ENCODE data around the gene FBXO5. TPM values are rescaled to one million over a fixed set of nuclear protein-coding genes. Genes with fewer than 3 reads are reported as not detected.
A peak's percentile ranks its signal among the peaks of the same experiment; 100 is the strongest.

FBXO5 gene
- total RNA-seq, 4 donors from 2014 or later, result 2.6 to 7.2 (median 4.8) TPM

DNA sequence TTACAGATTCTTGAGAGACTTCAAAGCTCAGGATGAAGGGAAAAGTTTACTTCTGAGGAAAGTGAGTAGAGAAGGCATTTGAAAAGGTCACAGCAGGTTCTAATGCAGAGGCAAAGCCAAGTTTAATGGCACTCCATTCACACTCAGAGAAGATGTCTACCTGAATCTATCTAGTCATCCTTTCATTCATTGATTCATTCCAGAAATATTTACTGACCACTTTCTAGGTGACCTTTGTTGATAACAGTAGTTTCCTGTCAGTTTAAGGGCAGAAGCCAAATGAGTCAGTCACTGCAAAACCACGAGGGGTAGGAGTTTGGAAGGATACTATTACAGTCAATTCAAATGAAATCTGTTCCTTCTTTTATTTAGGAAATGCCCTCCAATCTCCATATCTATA lies 30.8 kb downstream of the FBXO5 start:
- ATAC-seq (ENCODE audit: low FRiP score) (no peak), DNase-seq (ENCODE audit: low spot score) (no peak)
- TF ChIP-seq, protein P1, sequence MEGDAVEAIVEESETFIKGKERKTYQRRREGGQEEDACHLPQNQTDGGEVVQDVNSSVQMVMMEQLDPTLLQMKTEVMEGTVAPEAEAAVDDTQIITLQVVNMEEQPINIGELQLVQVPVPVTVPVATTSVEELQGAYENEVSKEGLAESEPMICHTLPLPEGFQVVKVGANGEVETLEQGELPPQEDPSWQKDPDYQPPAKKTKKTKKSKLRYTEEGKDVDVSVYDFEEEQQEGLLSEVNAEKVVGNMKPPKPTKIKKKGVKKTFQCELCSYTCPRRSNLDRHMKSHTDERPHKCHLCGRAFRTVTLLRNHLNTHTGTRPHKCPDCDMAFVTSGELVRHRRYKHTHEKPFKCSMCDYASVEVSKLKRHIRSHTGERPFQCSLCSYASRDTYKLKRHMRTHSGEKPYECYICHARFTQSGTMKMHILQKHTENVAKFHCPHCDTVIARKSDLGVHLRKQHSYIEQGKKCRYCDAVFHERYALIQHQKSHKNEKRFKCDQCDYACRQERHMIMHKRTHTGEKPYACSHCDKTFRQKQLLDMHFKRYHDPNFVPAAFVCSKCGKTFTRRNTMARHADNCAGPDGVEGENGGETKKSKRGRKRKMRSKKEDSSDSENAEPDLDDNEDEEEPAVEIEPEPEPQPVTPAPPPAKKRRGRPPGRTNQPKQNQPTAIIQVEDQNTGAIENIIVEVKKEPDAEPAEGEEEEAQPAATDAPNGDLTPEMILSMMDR (IDR thresholded peaks at IDR 0.05), result no peak

DNA sequence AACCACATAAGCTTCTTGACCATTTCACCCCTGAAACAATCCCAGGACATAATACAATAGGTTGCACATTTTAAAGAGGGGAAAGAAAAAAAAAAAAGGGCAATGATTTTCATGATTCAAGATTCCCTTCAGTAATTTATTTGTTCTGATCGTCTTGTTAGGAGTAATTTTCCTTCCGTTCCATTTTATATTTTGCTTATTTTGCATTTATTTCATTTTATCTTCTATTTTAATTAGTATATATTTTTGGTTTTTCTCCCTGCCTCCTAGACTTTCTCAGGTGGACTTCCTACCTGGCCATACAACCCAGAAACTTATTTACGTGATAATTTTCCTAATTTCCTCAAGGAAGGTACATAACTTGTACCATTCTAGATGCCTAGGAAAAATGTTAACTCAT lies 32.6 kb downstream of the FBXO5 start:
- no peak for ATAC-seq (ENCODE audit: low FRiP score)
- TF ChIP-seq, protein P1 (IDR thresholded peaks at IDR 0.05), result no peak
- no peak for DNase-seq (ENCODE audit: low spot score)

DNA sequence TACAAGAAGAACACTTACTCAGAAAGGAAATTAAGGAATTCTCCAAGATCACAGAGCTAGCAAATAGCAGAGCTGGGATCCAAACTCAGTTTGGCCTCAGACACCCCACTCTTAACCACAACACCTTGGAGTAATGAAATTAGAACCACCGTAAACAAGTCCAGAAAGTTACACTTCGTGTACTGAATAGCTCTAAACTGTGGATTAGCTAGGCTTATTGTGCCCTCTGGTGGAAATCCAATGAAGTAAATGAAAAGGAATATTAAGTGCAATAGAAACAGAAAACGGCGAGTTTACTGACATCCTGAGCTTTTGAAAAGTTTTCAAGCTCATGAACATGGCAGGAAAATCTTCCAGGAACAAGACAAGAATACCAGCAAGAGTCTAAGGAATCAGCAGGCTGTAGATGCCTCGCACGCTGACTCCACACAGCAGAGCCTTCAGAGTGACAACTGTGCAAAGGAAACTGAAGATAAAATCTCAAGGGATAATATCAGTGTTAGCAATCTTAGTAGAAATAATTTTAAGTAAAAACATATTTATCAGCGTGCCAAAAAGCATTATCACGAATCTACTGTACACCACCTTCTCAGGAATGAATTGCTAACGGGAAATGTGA lies 34.6 kb downstream of the FBXO5 start:
- TF ChIP-seq, protein P1 (IDR thresholded peaks at IDR 0.05), result peak in 1 of 3 donors; percentile 5
- no peak for DNase-seq (ENCODE audit: low spot score)
- no peak for ATAC-seq (ENCODE audit: low FRiP score)

DNA sequence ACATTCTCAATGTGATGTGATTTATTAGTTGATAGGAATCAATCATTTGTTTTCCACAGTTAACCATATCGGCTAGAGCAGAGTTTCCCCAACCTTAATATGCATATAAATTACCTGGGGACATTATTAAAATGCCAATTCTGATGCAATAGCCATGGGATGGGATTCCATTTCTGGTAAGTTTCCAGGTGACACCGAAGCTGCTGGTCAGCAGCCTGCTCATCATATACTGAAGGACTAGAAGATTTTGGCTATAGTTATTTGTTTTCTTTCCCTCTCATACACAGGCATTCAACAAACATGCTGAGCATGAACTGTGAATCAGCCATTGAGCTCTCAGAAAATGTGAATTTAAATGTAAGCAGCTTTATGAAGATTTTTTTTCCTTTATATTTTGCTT lies 35.8 kb downstream of the FBXO5 start:
- TF ChIP-seq, protein P1 (IDR thresholded peaks at IDR 0.05), result no peak
- DNase-seq (ENCODE audit: low spot score) (no peak), ATAC-seq (ENCODE audit: low FRiP score) (no peak)

DNA sequence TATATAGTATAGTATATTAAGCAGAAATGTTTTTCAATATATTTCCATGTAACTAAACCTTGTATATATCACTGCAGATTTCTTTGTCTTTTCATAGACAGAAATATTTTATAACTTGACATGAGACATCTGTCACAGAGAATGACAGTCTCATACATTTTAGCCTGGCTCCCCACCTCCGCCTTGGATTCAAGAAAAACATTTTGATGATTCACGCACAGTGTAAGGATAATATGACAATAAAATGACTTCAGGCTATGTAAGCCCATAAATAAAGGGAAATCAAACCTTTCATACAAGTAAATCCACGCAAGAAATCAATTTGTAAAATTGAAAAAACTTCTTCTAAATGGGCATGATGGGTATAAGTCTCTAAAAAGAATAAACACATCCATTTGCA lies 36.4 kb downstream of the FBXO5 start:
- DNase-seq (ENCODE audit: low spot score) (no peak), ATAC-seq (ENCODE audit: low FRiP score) (no peak)
- TF ChIP-seq, protein P1 (IDR thresholded peaks at IDR 0.05), result no peak

DNA sequence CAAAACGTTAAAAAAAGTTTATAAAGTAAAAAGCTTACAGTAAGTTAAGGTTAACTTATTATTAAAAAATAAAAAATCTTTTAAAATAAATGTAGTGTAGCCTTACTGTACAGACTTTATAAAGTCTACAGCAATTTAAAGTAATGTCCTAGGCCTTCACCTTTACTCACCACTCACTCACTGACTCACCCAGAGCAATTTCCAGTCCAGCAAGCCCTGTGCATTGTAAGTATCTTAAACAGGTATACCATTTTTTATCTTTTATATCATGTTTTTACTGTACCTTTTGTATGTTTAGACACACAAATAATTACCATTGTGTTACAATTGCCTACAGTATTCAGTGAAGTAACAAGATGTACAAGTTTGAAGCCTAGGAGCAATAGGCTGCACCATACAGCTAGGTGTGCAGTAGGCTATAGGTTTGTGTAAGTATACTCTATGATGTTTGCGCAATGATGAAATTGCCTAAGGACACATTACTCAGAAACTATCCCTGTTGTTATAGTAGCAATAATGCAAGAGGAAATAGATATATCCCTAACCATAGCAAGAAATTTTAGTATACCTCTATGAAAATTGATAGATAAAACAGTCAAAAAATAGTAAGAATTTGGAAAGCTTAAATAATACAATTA lies 39.5 kb downstream of the FBXO5 start:
- TF ChIP-seq, protein P1 (IDR thresholded peaks at IDR 0.05), result no peak
- no peak for ATAC-seq (ENCODE audit: low FRiP score)
- DNase-seq (ENCODE audit: low spot score), result no peak

DNA sequence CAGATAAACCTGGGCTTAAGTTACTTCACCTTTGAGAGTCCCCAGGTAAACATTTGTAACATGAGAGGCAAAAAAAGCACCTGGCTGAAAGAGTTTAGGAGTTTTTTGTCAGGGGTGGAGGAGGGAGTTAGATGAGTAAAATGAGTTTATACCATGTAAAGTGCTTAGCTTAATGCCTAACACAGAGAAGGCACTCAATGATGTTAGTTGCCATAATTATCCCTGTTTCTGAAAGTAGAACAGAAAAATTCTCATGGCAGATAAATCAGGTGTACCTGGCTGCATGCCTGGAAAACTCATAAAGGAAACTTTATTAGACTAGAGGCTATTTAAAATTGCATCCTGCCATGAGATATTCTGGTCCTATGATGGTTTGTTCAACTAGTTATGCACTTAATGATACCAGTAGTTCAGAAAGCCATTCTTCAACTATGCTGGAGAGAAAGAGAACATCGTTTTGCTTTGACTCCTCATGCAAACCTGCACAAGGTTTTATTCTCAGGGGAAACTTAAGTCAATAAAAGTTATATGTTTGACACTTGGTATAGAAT lies 40.4 kb downstream of the FBXO5 start:
- TF ChIP-seq, protein P1 (IDR thresholded peaks at IDR 0.05), result no peak
- DNase-seq (ENCODE audit: low spot score), result no peak
- no peak for ATAC-seq (ENCODE audit: low FRiP score)

Measured in omental fat pad (tissue), 4 donors.